Suprapubic skin (tissue), 4 donors: ENCODE measurements around the gene COL25A1. TPM values are rescaled to one million over a fixed set of nuclear protein-coding genes. Genes with fewer than 3 reads are reported as not detected.

Experiments used
- DNase-seq, 2 donors: peaks; one replicate each; pipeline ENCODE4 v3.0.0-alpha.2; 2019; ENCODE audit warnings: low spot score in 2 of 2
- H3K27ac ChIP-seq: fragments of 200-600 bp; sonication (generic); one replicate; pipeline ENCODE4 v1.5.1; 2019
- H3K27me3 ChIP-seq: fragments of 200-600 bp; sonication (generic); one replicate; pipeline ENCODE4 v1.5.1; 2019
- H3K36me3 ChIP-seq: fragments of 200-600 bp; sonication (generic); one replicate; pipeline ENCODE4 v1.5.1; 2019
- H3K4me1 ChIP-seq: fragments of 200-600 bp; sonication (generic); one replicate; pipeline ENCODE4 v1.5.1; 2019
- H3K4me3 ChIP-seq: fragments of 200-600 bp; sonication (generic); one replicate; pipeline ENCODE4 v1.5.1; 2019; ENCODE audit warnings: mild to moderate bottlenecking
- H3K9me3 ChIP-seq: fragments of 200-600 bp; sonication (generic); one replicate; pipeline ENCODE4 v1.5.1; 2019
- CTCF ChIP-seq, 2 donors: fragments of 200-600 bp in 1 of 2; fragments of 450-650 bp in 1 of 2; sonication (generic) in 1 of 2; IDR thresholded peaks; one replicate each; pipeline ENCODE4 v1.5.1; 2016 to 2019; ENCODE audit warnings: antibody characterized with exemption in 2 of 2, mild to moderate bottlenecking in 1 of 2, moderate library complexity in 1 of 2
- EP300 ChIP-seq: sonication (generic); formaldehyde crosslinking; IDR thresholded peaks from one replicate; pipeline ENCODE4 v1.6.1; 2017; ENCODE audit warnings: antibody characterized with exemption
- POLR2A ChIP-seq, 2 donors: fragments of 450-650 bp; IDR thresholded peaks; one replicate each; pipeline ENCODE4 v1.6.1; 2017; ENCODE audit warnings: antibody characterized with exemption in 2 of 2, mild to moderate bottlenecking in 2 of 2, moderate library complexity in 2 of 2
- POLR2AphosphoS5 ChIP-seq, 3 donors: sonication (generic); formaldehyde crosslinking; IDR thresholded peaks; one replicate each; pipeline ENCODE4 v1.6.1; 2017; ENCODE audit warnings: antibody characterized with exemption in 3 of 3
- WGBS: methylation state at CpG from one replicate; pipeline ENCODE4 v1.1.5; 2018; 5-methylcytosine and 5-hydroxymethylcytosine counted together
- total RNA-seq, 4 donors: library from RNA; depleted of rRNA; stranded (reverse); fragments of >200 nt; gene quantifications; one replicate each; pipeline ENCODE4 v1.1.0, GENCODE V29; 2016

COL25A1 gene
- total RNA-seq, 4 donors from 2014 or later, result 0.30 to 1.4 (median 1.0) TPM

GRCh38 chr4:109007976-109008375, 294.5 kb downstream of the COL25A1 start:
- WGBS, result 94% methylated on average over 2 of the region's 2 CpGs
- Histone ChIP-seq H3K4me3 (no peak overlapping the region), H3K36me3 (no peaks in the 10 kb centered on the region), H3K27me3 (no peaks in the 10 kb centered on the region), H3K4me1 (peaks cover 14% of the 10 kb centered on the region), H3K27ac (no peak overlapping the region), H3K9me3 (no peaks in the 10 kb centered on the region)
- TF ChIP-seq POLR2AphosphoS5 (IDR thresholded peaks at IDR 0.05) (no peak), POLR2A (IDR thresholded peaks at IDR 0.05) (no peak), EP300 (no peak), CTCF (IDR thresholded peaks at IDR 0.05) (no peak)
- no peak for DNase-seq

DNA sequence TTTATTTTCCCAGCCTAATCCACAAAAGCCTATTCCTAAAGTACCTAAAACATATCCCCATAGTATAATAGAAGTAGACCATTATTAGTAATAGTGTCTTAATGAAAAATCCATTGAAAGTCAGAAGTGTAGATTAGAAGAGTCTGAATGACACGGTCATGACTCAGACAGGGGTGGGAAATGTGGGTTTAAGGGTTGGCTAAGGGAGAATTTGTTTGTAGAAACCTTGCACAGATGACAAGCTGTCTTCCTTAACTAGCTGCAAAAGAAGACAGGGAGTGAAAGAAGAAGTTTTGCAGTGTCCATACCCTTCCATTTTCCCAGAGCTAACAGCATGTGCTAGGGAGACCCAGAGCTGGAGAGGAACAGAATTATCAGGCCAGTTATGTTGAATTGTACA, 296.9 kb downstream of the COL25A1 start:
- Histone ChIP-seq H3K4me1 (peaks cover 10% of the 10 kb centered on the region), H3K4me3 (no peak overlapping the region), H3K27ac (no peak overlapping the region), H3K9me3 (no peaks in the 10 kb centered on the region), H3K27me3 (no peaks in the 10 kb centered on the region), H3K36me3 (no peaks in the 10 kb centered on the region)
- no peak for TF ChIP-seq POLR2AphosphoS5 (IDR thresholded peaks at IDR 0.05)
- 84% methylated on average over 1 of the region's 1 CpG for WGBS
- no peak for DNase-seq

- no peaks in the 10 kb centered on the region for H3K27me3 ChIP-seq
- peaks cover 1% of the 10 kb centered on the region for H3K4me1 ChIP-seq
- H3K9me3 ChIP-seq, result no peaks in the 10 kb centered on the region
- H3K27ac ChIP-seq, result no peak overlapping the region
- H3K4me3 ChIP-seq, result no peak overlapping the region
- DNase-seq, result no peak
- TF ChIP-seq CTCF (IDR thresholded peaks at IDR 0.05) (no peak), POLR2A (IDR thresholded peaks at IDR 0.05) (no peak), POLR2AphosphoS5 (IDR thresholded peaks at IDR 0.05) (no peak), EP300 (no peak)
- H3K36me3 ChIP-seq, result no peaks in the 10 kb centered on the region
- 84% methylated on average over 4 of the region's 4 CpGs for WGBS
These were observed 298.0 kb downstream of the COL25A1 start for GRCh38 chr4:109004418-109004817.

DNA sequence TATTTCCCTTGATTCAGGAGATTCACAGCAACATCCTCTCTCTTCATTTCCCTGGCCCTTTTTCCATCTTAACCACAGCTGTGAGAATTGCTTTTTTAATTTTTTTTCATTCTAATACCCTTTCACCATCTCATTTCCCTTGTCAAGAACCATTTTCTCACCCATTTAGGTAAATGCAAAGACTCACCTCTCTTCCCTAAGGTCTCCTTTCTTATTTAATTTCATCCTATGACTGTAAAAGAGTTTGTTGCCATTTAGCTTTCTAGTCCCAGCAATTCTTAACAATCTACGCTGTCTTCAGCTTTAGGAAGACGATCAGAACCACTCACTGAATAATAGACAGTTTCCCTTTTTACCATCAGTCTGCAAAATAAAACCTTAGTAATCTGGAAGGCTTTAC, 298.5 kb downstream of the COL25A1 start:
- Histone ChIP-seq H3K9me3 (no peaks in the 10 kb centered on the region), H3K27me3 (no peaks in the 10 kb centered on the region), H3K4me3 (no peak overlapping the region), H3K27ac (no peak overlapping the region), H3K36me3 (no peaks in the 10 kb centered on the region), H3K4me1 (no peaks in the 10 kb centered on the region)
- TF ChIP-seq POLR2A (IDR thresholded peaks at IDR 0.05) (no peak), CTCF (IDR thresholded peaks at IDR 0.05) (no peak), POLR2AphosphoS5 (IDR thresholded peaks at IDR 0.05) (no peak), EP300 (no peak)
- no peak for DNase-seq
- WGBS, result 85% methylated on average over 2 of the region's 2 CpGs

DNA sequence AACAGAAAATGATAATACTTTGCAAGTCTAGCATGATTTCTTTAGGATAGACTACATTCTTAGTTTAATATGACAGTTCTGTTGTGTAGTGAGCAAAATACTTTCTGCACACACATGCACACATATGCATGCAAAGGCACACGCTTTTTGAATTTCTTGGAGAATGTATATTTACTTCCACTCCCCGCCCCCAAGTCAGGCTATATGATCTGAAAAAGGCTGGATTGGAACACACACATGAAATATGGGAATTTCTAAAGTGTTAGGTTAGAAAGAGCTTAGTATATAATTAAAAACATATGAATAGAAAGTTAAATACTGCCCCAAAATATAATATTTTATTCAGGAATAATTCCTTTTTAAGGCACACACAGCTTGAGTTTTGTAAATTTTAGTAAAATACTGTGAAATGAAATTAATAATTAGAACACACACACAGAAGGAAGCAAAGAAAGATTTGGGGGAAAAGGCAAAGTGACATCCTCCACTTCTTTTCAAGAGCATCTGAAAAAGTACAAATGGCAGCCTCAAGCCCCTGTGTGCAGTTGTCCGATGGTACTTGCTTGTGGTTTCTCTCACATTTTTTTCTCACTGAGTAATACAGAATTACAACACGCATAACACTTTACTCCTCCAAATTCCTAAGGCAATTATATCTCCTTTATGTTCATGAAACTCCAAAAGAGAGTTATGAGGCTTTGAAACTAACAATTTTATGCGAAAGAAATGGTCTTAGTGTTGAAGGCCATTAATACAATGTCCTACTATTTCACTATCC, 310.7 kb downstream of the COL25A1 start:
- H3K4me3 ChIP-seq, result no peak overlapping the region
- no peak for TF ChIP-seq EP300
- no peak for TF ChIP-seq CTCF (IDR thresholded peaks at IDR 0.05)
- no peak for TF ChIP-seq POLR2A (IDR thresholded peaks at IDR 0.05)
- no peak for TF ChIP-seq POLR2AphosphoS5 (IDR thresholded peaks at IDR 0.05)
- 74% methylated on average over 5 of the region's 5 CpGs for whole genome bisulfite sequencing

More for the DNA sequence above, 310.7 kb downstream of the COL25A1 start:
- no peaks in the 10 kb centered on the region for H3K36me3 ChIP-seq
- DNase-seq, result no peak
- H3K4me1 ChIP-seq, result no peaks in the 10 kb centered on the region
- H3K27me3 ChIP-seq, result no peaks in the 10 kb centered on the region
- H3K27ac ChIP-seq, result no peak overlapping the region
- no peaks in the 10 kb centered on the region for H3K9me3 ChIP-seq
